ENCODE data around the gene FLCN.

DNA sequence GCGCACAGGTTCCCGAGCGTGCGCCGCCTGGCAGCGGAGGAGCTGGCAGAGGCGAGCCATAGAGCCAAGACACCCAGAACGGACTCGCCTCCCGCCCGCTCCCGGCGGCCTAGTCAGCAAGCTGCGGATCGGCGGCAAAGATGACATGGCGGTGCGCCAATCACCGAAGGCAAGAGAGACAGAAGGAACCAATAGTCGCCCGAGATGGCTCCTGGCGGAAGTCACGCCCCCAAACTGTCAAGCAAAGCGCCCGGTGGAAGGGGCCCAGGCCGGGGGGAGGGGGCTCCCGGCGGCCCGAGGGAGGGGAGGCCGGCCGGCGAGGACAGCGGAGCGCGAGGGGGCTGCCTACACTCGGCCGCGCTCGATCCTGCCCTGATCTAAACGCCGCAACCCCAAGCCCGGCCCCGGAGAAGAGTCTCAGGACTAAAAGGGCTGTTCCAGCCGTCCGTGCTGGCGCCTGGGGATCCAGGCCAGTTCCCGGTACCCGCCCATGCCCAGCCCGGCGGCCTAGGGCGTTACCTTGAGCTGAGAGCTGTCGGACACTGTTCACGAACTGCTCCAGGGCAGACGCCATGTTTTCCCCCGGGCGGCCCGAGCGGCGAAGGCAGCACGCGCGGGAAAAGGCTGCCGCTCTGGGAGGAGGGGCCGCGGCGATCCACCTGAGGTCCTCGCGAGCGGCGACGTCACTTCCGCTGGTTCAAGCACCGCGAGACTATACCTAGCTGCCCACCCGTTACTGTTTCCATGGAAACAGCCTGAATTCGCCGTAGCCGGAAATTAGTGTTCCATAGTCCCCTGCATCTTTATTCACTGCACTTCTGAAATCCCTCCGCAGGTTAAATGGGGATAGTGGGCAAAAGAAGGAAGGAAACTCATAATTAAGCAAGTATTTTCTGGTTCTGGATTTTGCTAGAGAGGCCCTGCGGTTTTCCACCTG, 43.9 kb upstream of the FLCN start, which contains the start of gene COPS3:
- TF ChIP-seq CTCF (IDR thresholded peaks at IDR 0.05) (peak in 1 of 3 experiments; percentile 1), POLR2A (IDR thresholded peaks at IDR 0.05) (peak; percentile 13)

All from testis (tissue), 2 donors.